Keratinocyte (primary cell): ENCODE measurements around the gene SELENON. TPM values are rescaled to one million over a fixed set of nuclear protein-coding genes. Genes with fewer than 3 reads are reported as not detected.

ENCODE experiments used
- DNase-seq: peaks from one replicate; pipeline ENCODE4 v3.0.0-alpha.2; 2011; ENCODE audit warnings: low read depth, missing footprints, low spot score
- FAIRE-seq: peaks from 2 replicates; lab custom pipeline; 2011; peaks lifted over from hg19 to GRCh38; lab: Jason Lieb, UNC
- H2AFZ ChIP-seq: 2 replicates; pipeline ENCODE4 v1.6.0; 2012; ENCODE audit warnings: low read length, control low read depth, inconsistent platforms; ENCODE audit not compliant: control insufficient read depth
- H3K27ac ChIP-seq: 2 replicates; pipeline ENCODE4 v1.5.1; 2011; ENCODE audit warnings: low read length; ENCODE audit not compliant: control insufficient read depth, insufficient read depth
- H3K27me3 ChIP-seq: 3 replicates; pipeline ENCODE4 v1.6.0; 2011; ENCODE audit warnings: low read length; ENCODE audit not compliant: control insufficient read depth, insufficient read depth; ENCODE audit errors: extremely low read depth
- H3K36me3 ChIP-seq, 2 experiments: 2 replicates in 1 of 2; 3 replicates in 1 of 2; pipeline ENCODE4 v1.5.1; 2011; ENCODE audit warnings: low read length in 2 of 2, mild to moderate bottlenecking in 1 of 2; ENCODE audit not compliant: control insufficient read depth in 2 of 2, insufficient read depth in 2 of 2; ENCODE audit errors: extremely low read depth in 1 of 2
- H3K4me1 ChIP-seq: 3 replicates; pipeline ENCODE4 v1.5.1; 2011; ENCODE audit warnings: low read length; ENCODE audit not compliant: control insufficient read depth, insufficient read depth; ENCODE audit errors: extremely low read depth
- H3K4me2 ChIP-seq: 3 replicates; pipeline ENCODE4 v1.6.0; 2011; ENCODE audit warnings: low read depth, low read length; ENCODE audit not compliant: control insufficient read depth, insufficient read depth; ENCODE audit errors: extremely low read depth
- H3K4me3 ChIP-seq, 3 experiments: fragments of 200-600 bp in 1 of 3; sonication (generic) in 1 of 3; 2 replicates in 2 of 3; 3 replicates in 1 of 3; pipeline ENCODE4 v1.5.1; 2011 to 2016; ENCODE audit warnings: low read length in 3 of 3, mild to moderate bottlenecking in 3 of 3, control low read depth in 2 of 3, inconsistent platforms in 1 of 3, low read depth in 1 of 3, mixed read lengths in 1 of 3, mixed run types in 1 of 3, moderate library complexity in 1 of 3; ENCODE audit not compliant: control insufficient read depth in 2 of 3, insufficient read depth in 2 of 3; ENCODE audit errors: extremely low read depth in 1 of 3
- H3K79me2 ChIP-seq: 2 replicates; pipeline ENCODE4 v1.6.0; 2012; ENCODE audit warnings: low read length; ENCODE audit not compliant: control insufficient read depth, insufficient read depth
- H3K9ac ChIP-seq: 3 replicates; pipeline ENCODE4 v1.6.0; 2011; ENCODE audit warnings: low read length; ENCODE audit not compliant: control insufficient read depth, insufficient read depth; ENCODE audit errors: extremely low read depth
- H3K9me1 ChIP-seq: 3 replicates; pipeline ENCODE4 v1.6.0; 2011; ENCODE audit warnings: low read length; ENCODE audit not compliant: control insufficient read depth, insufficient read depth; ENCODE audit errors: extremely low read depth
- H3K9me3 ChIP-seq: 2 replicates; pipeline ENCODE4 v1.5.1; 2012; ENCODE audit warnings: low read depth, low read length; ENCODE audit not compliant: control insufficient read depth
- H4K20me1 ChIP-seq: 3 replicates; pipeline ENCODE4 v1.6.0; 2011; ENCODE audit warnings: low read length; ENCODE audit not compliant: control insufficient read depth, insufficient read depth; ENCODE audit errors: extremely low read depth
- EZH2 ChIP-seq: IDR thresholded peaks from one replicate; pipeline ENCODE4 v1.6.1; 2012; ENCODE audit warnings: inconsistent platforms, mild to moderate bottlenecking, low read length, moderate library complexity
- dilution Hi-C: fragments of 300-500 bp; cut with MboI; formaldehyde crosslinking; loops from one replicate; pipeline ENCODE4 v1.7.0; 2020; ENCODE audit warnings: low sequenced_read_pairs; ENCODE audit not compliant: extremely low pct_ligation_motif_present
- polyA plus RNA-seq, 5 experiments: library from polyadenylated mRNA; depleted of rRNA in 3 of 5; stranded (reverse) in 3 of 5; stranded (forward) in 1 of 5; unstranded in 1 of 5; fragments of >200 nt; gene quantifications; 1 replicate in 1 of 5; 2 replicates in 3 of 5; 3 replicates in 1 of 5; pipeline versions ENCODE4 v1.2.1 to v1.2.3, GENCODE V29; 2011 to 2012; ENCODE audit warnings: missing spikeins in 2 of 5, low read depth in 1 of 5, low replicate concordance in 1 of 5
- TF ChIP-seq, protein P1 (sequence below), 3 experiments: IDR thresholded peaks in 1 of 3; conservative IDR thresholded peaks in 1 of 3; optimal IDR thresholded peaks in 1 of 3; 2 replicates in 2 of 3; 3 replicates in 1 of 3; pipeline versions ENCODE3 to v1.5.1; 2011; ENCODE audit warnings: low read length in 3 of 3, mild to moderate bottlenecking in 3 of 3, moderate library complexity in 2 of 3, control low read depth in 1 of 3, inconsistent platforms in 1 of 3; ENCODE audit not compliant: insufficient read depth in 2 of 3; ENCODE audit errors: extremely low read depth in 1 of 3

Gene SELENON
- polyA plus RNA-seq, 1 donor (not counting 4 experiments of a cell fraction or from before 2014, with no cell fraction given): 15.4 TPM

DNA sequence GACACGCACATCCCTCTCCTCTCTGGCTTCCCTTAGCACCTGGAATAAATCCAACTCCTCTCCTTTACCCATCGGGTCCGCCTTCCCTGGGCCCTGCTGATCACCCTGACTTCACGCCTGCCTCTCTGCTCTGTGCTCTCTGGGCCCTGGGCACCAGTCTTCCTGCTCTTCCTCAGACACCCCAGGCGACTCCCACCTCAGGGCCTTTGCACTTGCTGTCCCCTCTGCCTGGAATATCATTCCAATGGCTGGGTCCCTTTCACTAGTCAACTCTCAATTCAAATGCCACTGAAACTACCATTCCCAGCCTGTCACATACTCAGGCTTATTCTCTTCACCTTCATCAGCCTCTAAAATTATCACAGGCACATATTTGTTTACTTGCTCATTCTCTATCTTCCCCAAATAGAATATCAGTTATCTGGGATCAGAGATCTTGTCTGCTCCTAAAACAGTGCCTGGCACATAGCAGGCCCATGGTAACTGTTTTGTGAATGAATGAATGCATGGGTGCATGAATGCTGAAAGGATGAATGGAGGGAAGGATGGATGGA, 27.2 kb upstream of the SELENON start:
- H3K4me3 ChIP-seq: no peak overlapping the region
- H3K4me2 ChIP-seq: no peak overlapping the region
- H3K27me3 ChIP-seq: peaks cover 16% of the 10 kb centered on the region
- H3K36me3 ChIP-seq: no peaks in the 10 kb centered on the region
- no peaks in the 10 kb centered on the region for H3K9me3 ChIP-seq
- dilution Hi-C loops: no loop called here
- no peaks in the 10 kb centered on the region for H3K4me1 ChIP-seq
- no peaks in the 10 kb centered on the region for H4K20me1 ChIP-seq
- FAIRE-seq (no peak), DNase-seq (no peak)
- no peak overlapping the region for H3K27ac ChIP-seq
- H3K79me2 ChIP-seq: no peaks in the 10 kb centered on the region
- TF ChIP-seq, protein P1, sequence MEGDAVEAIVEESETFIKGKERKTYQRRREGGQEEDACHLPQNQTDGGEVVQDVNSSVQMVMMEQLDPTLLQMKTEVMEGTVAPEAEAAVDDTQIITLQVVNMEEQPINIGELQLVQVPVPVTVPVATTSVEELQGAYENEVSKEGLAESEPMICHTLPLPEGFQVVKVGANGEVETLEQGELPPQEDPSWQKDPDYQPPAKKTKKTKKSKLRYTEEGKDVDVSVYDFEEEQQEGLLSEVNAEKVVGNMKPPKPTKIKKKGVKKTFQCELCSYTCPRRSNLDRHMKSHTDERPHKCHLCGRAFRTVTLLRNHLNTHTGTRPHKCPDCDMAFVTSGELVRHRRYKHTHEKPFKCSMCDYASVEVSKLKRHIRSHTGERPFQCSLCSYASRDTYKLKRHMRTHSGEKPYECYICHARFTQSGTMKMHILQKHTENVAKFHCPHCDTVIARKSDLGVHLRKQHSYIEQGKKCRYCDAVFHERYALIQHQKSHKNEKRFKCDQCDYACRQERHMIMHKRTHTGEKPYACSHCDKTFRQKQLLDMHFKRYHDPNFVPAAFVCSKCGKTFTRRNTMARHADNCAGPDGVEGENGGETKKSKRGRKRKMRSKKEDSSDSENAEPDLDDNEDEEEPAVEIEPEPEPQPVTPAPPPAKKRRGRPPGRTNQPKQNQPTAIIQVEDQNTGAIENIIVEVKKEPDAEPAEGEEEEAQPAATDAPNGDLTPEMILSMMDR (optimal IDR thresholded peaks at IDR 0.05 in 1 of 3, IDR thresholded peaks at IDR 0.05 in 1 of 3, conservative IDR thresholded peaks at IDR 0.05 in 1 of 3; ENCODE audit: extremely low read depth in 1 of 3, insufficient read depth in 2 of 3, low read length in 3 of 3): no peak
- no peaks in the 10 kb centered on the region for H3K9me1 ChIP-seq
- H2AFZ ChIP-seq: no peak overlapping the region
- no peak overlapping the region for H3K9ac ChIP-seq

GRCh38 chr1:25773441-25774125, 26.4 kb upstream of the SELENON start:
- dilution Hi-C loops: no loop called here
- DNase-seq: no peak
- no peaks in the 10 kb centered on the region for H3K4me1 ChIP-seq
- FAIRE-seq: no peak
- no peaks in the 10 kb centered on the region for H3K9me3 ChIP-seq
- H3K4me3 ChIP-seq: no peak overlapping the region
- H3K9ac ChIP-seq: no peak overlapping the region
- no peak for TF ChIP-seq EZH2
- TF ChIP-seq, protein P1 (optimal IDR thresholded peaks at IDR 0.05 in 1 of 3, IDR thresholded peaks at IDR 0.05 in 1 of 3, conservative IDR thresholded peaks at IDR 0.05 in 1 of 3; ENCODE audit: extremely low read depth in 1 of 3, insufficient read depth in 2 of 3, low read length in 3 of 3): no peak
- H4K20me1 ChIP-seq: no peaks in the 10 kb centered on the region
- peaks cover 16% of the 10 kb centered on the region for H3K27me3 ChIP-seq
- no peak overlapping the region for H3K4me2 ChIP-seq
- H3K79me2 ChIP-seq: no peaks in the 10 kb centered on the region
- H3K36me3 ChIP-seq: no peaks in the 10 kb centered on the region
- H3K27ac ChIP-seq: no peak overlapping the region
- H3K9me1 ChIP-seq: no peaks in the 10 kb centered on the region
- no peak overlapping the region for H2AFZ ChIP-seq
